ENCODE data around the gene MCM8. TPM values are rescaled to one million over a fixed set of nuclear protein-coding genes. Genes with fewer than 3 reads are reported as not detected.

Gene MCM8
- total and polyA plus RNA-seq, 4 donors: 1.6 to 4.7 (median 4.1) TPM

GRCh38 chr20:5969940-5970339 lies 19.5 kb downstream of the MCM8 start:
- intact Hi-C loops (cut with DNase I): no loop called here
- no peak for DNase-seq
- no peaks in the 10 kb centered on the region for H3K9me3 ChIP-seq (ENCODE audit: control insufficient read depth, low read length)
- H3K36me3 ChIP-seq (ENCODE audit: control insufficient read depth in 1 of 2, insufficient read depth in 2 of 2, low read length in 1 of 2): no peaks in the 10 kb centered on the region
- H3K27me3 ChIP-seq (ENCODE audit: control insufficient read depth in 1 of 2, insufficient read depth in 2 of 2, low read length in 1 of 2): no peaks in the 10 kb centered on the region
- no peak for ATAC-seq (ENCODE audit: low FRiP score)
- H3K4me3 ChIP-seq (ENCODE audit: low read length in 2 of 2): no peak overlapping the region
- H3K27ac ChIP-seq (ENCODE audit: low read depth in 1 of 2, low read length in 2 of 2): no peak overlapping the region
- no peaks in the 10 kb centered on the region for H3K4me1 ChIP-seq (ENCODE audit: control insufficient read depth in 1 of 2, insufficient read depth in 2 of 2, low read length in 2 of 2)

GRCh38 chr20:5970381-5970780 lies 19.9 kb downstream of the MCM8 start:
- 83 to 87% methylated on average over 2 of the region's 2 CpGs for WGBS, 2 donors
- H3K4me3 ChIP-seq (ENCODE audit: low read length in 2 of 2): no peak overlapping the region
- H3K27ac ChIP-seq (ENCODE audit: low read depth in 1 of 2, low read length in 2 of 2): no peak overlapping the region
- DNase-seq (no peak), ATAC-seq (ENCODE audit: low FRiP score) (no peak)
- no peaks in the 10 kb centered on the region for H3K4me1 ChIP-seq (ENCODE audit: control insufficient read depth in 1 of 2, insufficient read depth in 2 of 2, low read length in 2 of 2)
- intact Hi-C loops (cut with DNase I): no loop called here
- H3K27me3 ChIP-seq (ENCODE audit: control insufficient read depth in 1 of 2, insufficient read depth in 2 of 2, low read length in 1 of 2): no peaks in the 10 kb centered on the region
- no peaks in the 10 kb centered on the region for H3K36me3 ChIP-seq (ENCODE audit: control insufficient read depth in 1 of 2, insufficient read depth in 2 of 2, low read length in 1 of 2)
- H3K9me3 ChIP-seq (ENCODE audit: control insufficient read depth, low read length): no peaks in the 10 kb centered on the region

GRCh38 chr20:5971203-5971602 lies 20.8 kb downstream of the MCM8 start:
- H3K4me3 ChIP-seq (ENCODE audit: low read length in 2 of 2): no peak overlapping the region
- no peak for ATAC-seq (ENCODE audit: low FRiP score)
- H3K27me3 ChIP-seq (ENCODE audit: control insufficient read depth in 1 of 2, insufficient read depth in 2 of 2, low read length in 1 of 2): no peaks in the 10 kb centered on the region
- intact Hi-C loops (cut with DNase I): no loop called here
- no peak overlapping the region for H3K27ac ChIP-seq (ENCODE audit: low read depth in 1 of 2, low read length in 2 of 2)
- H3K36me3 ChIP-seq (ENCODE audit: control insufficient read depth in 1 of 2, insufficient read depth in 2 of 2, low read length in 1 of 2): no peaks in the 10 kb centered on the region
- H3K9me3 ChIP-seq (ENCODE audit: control insufficient read depth, low read length): no peaks in the 10 kb centered on the region
- H3K4me1 ChIP-seq (ENCODE audit: control insufficient read depth in 1 of 2, insufficient read depth in 2 of 2, low read length in 2 of 2): no peaks in the 10 kb centered on the region
- DNase-seq: no peak

- 63 to 66% methylated on average over 2 of the region's 2 CpGs for WGBS, 2 donors
- intact Hi-C loops (cut with DNase I): no loop called here
- H3K9me3 ChIP-seq (ENCODE audit: control insufficient read depth, low read length): no peaks in the 10 kb centered on the region
- no peaks in the 10 kb centered on the region for H3K4me1 ChIP-seq (ENCODE audit: control insufficient read depth in 1 of 2, insufficient read depth in 2 of 2, low read length in 2 of 2)
- no peaks in the 10 kb centered on the region for H3K27me3 ChIP-seq (ENCODE audit: control insufficient read depth in 1 of 2, insufficient read depth in 2 of 2, low read length in 1 of 2)
- H3K36me3 ChIP-seq (ENCODE audit: control insufficient read depth in 1 of 2, insufficient read depth in 2 of 2, low read length in 1 of 2): peaks cover 0 to 1% of the 10 kb centered on the region in 2 donors
- ATAC-seq (ENCODE audit: low FRiP score) (no peak), DNase-seq (no peak)
- no peak overlapping the region for H3K27ac ChIP-seq (ENCODE audit: low read depth in 1 of 2, low read length in 2 of 2)
- no peak overlapping the region for H3K4me3 ChIP-seq (ENCODE audit: low read length in 2 of 2)
Measured at GRCh38 chr20:5973172-5973571, 22.7 kb downstream of the MCM8 start.

- DNase-seq: no peak
- Histone ChIP-seq H3K36me3 (ENCODE audit: control insufficient read depth in 1 of 2, insufficient read depth in 2 of 2, low read length in 1 of 2) (peaks cover 0 to 1% of the 10 kb centered on the region in 2 donors), H3K27me3 (ENCODE audit: control insufficient read depth in 1 of 2, insufficient read depth in 2 of 2, low read length in 1 of 2) (no peaks in the 10 kb centered on the region), H3K4me1 (ENCODE audit: control insufficient read depth in 1 of 2, insufficient read depth in 2 of 2, low read length in 2 of 2) (no peaks in the 10 kb centered on the region), H3K4me3 (ENCODE audit: low read length in 2 of 2) (no peak overlapping the region), H3K9me3 (ENCODE audit: control insufficient read depth, low read length) (no peaks in the 10 kb centered on the region), H3K27ac (ENCODE audit: low read depth in 1 of 2, low read length in 2 of 2) (no peak overlapping the region)
- WGBS, 2 donors: 85 to 89% methylated on average over 4 of the region's 4 CpGs
- ATAC-seq (ENCODE audit: low FRiP score): no peak
- intact Hi-C loops (cut with DNase I): no loop called here
Measured at GRCh38 chr20:5973971-5974370, 23.5 kb downstream of the MCM8 start.

- 97 to 100% methylated on average over 1 of the region's 1 CpG for WGBS, 2 donors
- Histone ChIP-seq H3K4me3 (ENCODE audit: low read length in 2 of 2) (no peak overlapping the region), H3K9me3 (ENCODE audit: control insufficient read depth, low read length) (no peaks in the 10 kb centered on the region), H3K36me3 (ENCODE audit: control insufficient read depth in 1 of 2, insufficient read depth in 2 of 2, low read length in 1 of 2) (peaks cover 0 to 1% of the 10 kb centered on the region in 2 donors), H3K27me3 (ENCODE audit: control insufficient read depth in 1 of 2, insufficient read depth in 2 of 2, low read length in 1 of 2) (no peaks in the 10 kb centered on the region), H3K27ac (ENCODE audit: low read depth in 1 of 2, low read length in 2 of 2) (no peak overlapping the region), H3K4me1 (ENCODE audit: control insufficient read depth in 1 of 2, insufficient read depth in 2 of 2, low read length in 2 of 2) (no peaks in the 10 kb centered on the region)
- ATAC-seq (ENCODE audit: low FRiP score): no peak
- intact Hi-C loops (cut with DNase I): no loop called here
- DNase-seq: no peak
Measured at GRCh38 chr20:5974531-5974930, 24.1 kb downstream of the MCM8 start.

- DNase-seq: no peak
- 13 to 24% methylated on average over 2 of the region's 2 CpGs for WGBS, 2 donors
- H3K9me3 ChIP-seq (ENCODE audit: control insufficient read depth, low read length): no peaks in the 10 kb centered on the region
- no peak overlapping the region for H3K27ac ChIP-seq (ENCODE audit: low read depth in 1 of 2, low read length in 2 of 2)
- intact Hi-C loops (cut with DNase I): no loop called here
- H3K4me1 ChIP-seq (ENCODE audit: control insufficient read depth in 1 of 2, insufficient read depth in 2 of 2, low read length in 2 of 2): no peaks in the 10 kb centered on the region
- peaks cover 0 to 1% of the 10 kb centered on the region in 2 donors for H3K36me3 ChIP-seq (ENCODE audit: control insufficient read depth in 1 of 2, insufficient read depth in 2 of 2, low read length in 1 of 2)
- ATAC-seq (ENCODE audit: low FRiP score): no peak
- H3K27me3 ChIP-seq (ENCODE audit: control insufficient read depth in 1 of 2, insufficient read depth in 2 of 2, low read length in 1 of 2): no peaks in the 10 kb centered on the region
- H3K4me3 ChIP-seq (ENCODE audit: low read length in 2 of 2): no peak overlapping the region
Measured at GRCh38 chr20:5975778-5976177, 25.3 kb downstream of the MCM8 start.

- intact Hi-C loops (cut with DNase I): no loop called here
- ATAC-seq (ENCODE audit: low FRiP score): no peak
- no peak for DNase-seq
- Histone ChIP-seq H3K27ac (ENCODE audit: low read depth in 1 of 2, low read length in 2 of 2) (no peak overlapping the region), H3K36me3 (ENCODE audit: control insufficient read depth in 1 of 2, insufficient read depth in 2 of 2, low read length in 1 of 2) (peaks cover 0 to 1% of the 10 kb centered on the region in 2 donors), H3K4me3 (ENCODE audit: low read length in 2 of 2) (no peak overlapping the region), H3K27me3 (ENCODE audit: control insufficient read depth in 1 of 2, insufficient read depth in 2 of 2, low read length in 1 of 2) (no peaks in the 10 kb centered on the region), H3K9me3 (ENCODE audit: control insufficient read depth, low read length) (no peaks in the 10 kb centered on the region), H3K4me1 (ENCODE audit: control insufficient read depth in 1 of 2, insufficient read depth in 2 of 2, low read length in 2 of 2) (no peaks in the 10 kb centered on the region)
- WGBS, 2 donors: 86 to 91% methylated on average over 2 of the region's 2 CpGs
Measured at GRCh38 chr20:5977223-5977622, 26.8 kb downstream of the MCM8 start.

GRCh38 chr20:5977975-5978374 lies 27.5 kb downstream of the MCM8 start:
- peaks cover 0 to 1% of the 10 kb centered on the region in 2 donors for H3K36me3 ChIP-seq (ENCODE audit: control insufficient read depth in 1 of 2, insufficient read depth in 2 of 2, low read length in 1 of 2)
- H3K27me3 ChIP-seq (ENCODE audit: control insufficient read depth in 1 of 2, insufficient read depth in 2 of 2, low read length in 1 of 2): no peaks in the 10 kb centered on the region
- no peaks in the 10 kb centered on the region for H3K9me3 ChIP-seq (ENCODE audit: control insufficient read depth, low read length)
- no peaks in the 10 kb centered on the region for H3K4me1 ChIP-seq (ENCODE audit: control insufficient read depth in 1 of 2, insufficient read depth in 2 of 2, low read length in 2 of 2)
- 98% methylated on average over 1 of the region's 1 CpG for WGBS, 2 donors
- H3K27ac ChIP-seq (ENCODE audit: low read depth in 1 of 2, low read length in 2 of 2): no peak overlapping the region
- DNase-seq: no peak
- H3K4me3 ChIP-seq (ENCODE audit: low read length in 2 of 2): no peak overlapping the region
- no peak for ATAC-seq (ENCODE audit: low FRiP score)
- intact Hi-C loops (cut with DNase I): no loop called here

All from aorta (tissue), 5 donors.